GM21717 (cell line): Measurements from ENCODE around the gene CCDC167.

ENCODE experiments used
- ATAC-seq: cut with Tn5 transposase; IDR thresholded peaks from one replicate; pipeline ENCODE4 v1.9.1; 2021; ENCODE audit warnings: mild to moderate bottlenecking, moderate library complexity; ENCODE audit not compliant: unreplicated experiment

The CCDC167 gene

GRCh38 chr6:37531026-37531425, 31.3 kb upstream of the CCDC167 start:
- ATAC-seq: no peak

GRCh38 chr6:37530297-37530696, 30.6 kb upstream of the CCDC167 start:
- ATAC-seq: no peak

- no peak for ATAC-seq
Measured at GRCh38 chr6:37528541-37528940, 28.8 kb upstream of the CCDC167 start.

- no peak for ATAC-seq
Measured at GRCh38 chr6:37525460-37526357, 26.0 kb upstream of the CCDC167 start.

- no peak for ATAC-seq
Measured at GRCh38 chr6:37524970-37525318, 25.3 kb upstream of the CCDC167 start.

- ATAC-seq: no peak
Measured at GRCh38 chr6:37524025-37524969, 24.6 kb upstream of the CCDC167 start.

- no peak for ATAC-seq
Measured at GRCh38 chr6:37523412-37523811, 23.7 kb upstream of the CCDC167 start.

GRCh38 chr6:37522836-37523235, 23.1 kb upstream of the CCDC167 start:
- ATAC-seq: no peak

- ATAC-seq: no peak
Measured at GRCh38 chr6:37521674-37522073, 22.0 kb upstream of the CCDC167 start.

GRCh38 chr6:37520926-37521325, 21.2 kb upstream of the CCDC167 start:
- ATAC-seq: no peak

- no peak for ATAC-seq
Measured at GRCh38 chr6:37519461-37519860, 19.8 kb upstream of the CCDC167 start.

GRCh38 chr6:37518116-37518515, 18.4 kb upstream of the CCDC167 start:
- ATAC-seq: no peak

- no peak for ATAC-seq
Measured at GRCh38 chr6:37517411-37517812, 17.7 kb upstream of the CCDC167 start.

- no peak for ATAC-seq
Measured at GRCh38 chr6:37516920-37517405, 17.3 kb upstream of the CCDC167 start.

GRCh38 chr6:37516076-37516919, 16.6 kb upstream of the CCDC167 start:
- ATAC-seq: peak; percentile 70

- ATAC-seq: no peak
Measured at GRCh38 chr6:37515712-37516075, 16.0 kb upstream of the CCDC167 start.

GRCh38 chr6:37514837-37515236, 15.1 kb upstream of the CCDC167 start:
- no peak for ATAC-seq

GRCh38 chr6:37514321-37514771, 14.7 kb upstream of the CCDC167 start:
- ATAC-seq: no peak

- no peak for ATAC-seq
Measured at GRCh38 chr6:37513576-37513975, 13.9 kb upstream of the CCDC167 start.

- ATAC-seq: no peak
Measured at GRCh38 chr6:37513155-37513554, 13.5 kb upstream of the CCDC167 start.
